Islet precursor cell (in vitro differentiated cells): Measurements from ENCODE around the gene MTIF3.

ENCODE experiments used
- DNase-seq: peaks from one replicate; pipeline ENCODE4 v3.0.0-alpha.2; 2018

The MTIF3 gene

GRCh38 chr13:27450921-27451471 lies 632 bp upstream of the MTIF3 start:
- DNase-seq: peak; percentile 57

GRCh38 chr13:27449081-27449603 lies 1.2 kb downstream of the MTIF3 start:
- DNase-seq: no peak

- no peak for DNase-seq
These were observed 2.1 kb downstream of the MTIF3 start for GRCh38 chr13:27448308-27448707.

GRCh38 chr13:27446986-27447583 lies 3.3 kb downstream of the MTIF3 start:
- no peak for DNase-seq

GRCh38 chr13:27442797-27443196 lies 7.6 kb downstream of the MTIF3 start:
- DNase-seq: no peak

GRCh38 chr13:27442071-27442647 lies 8.2 kb downstream of the MTIF3 start:
- DNase-seq: no peak

- DNase-seq: no peak
These were observed 10.0 kb downstream of the MTIF3 start for GRCh38 chr13:27440408-27440807.

GRCh38 chr13:27437126-27437525 lies 13.2 kb downstream of the MTIF3 start:
- no peak for DNase-seq

GRCh38 chr13:27432611-27433210 lies 17.7 kb downstream of the MTIF3 start:
- no peak for DNase-seq

- no peak for DNase-seq
These were observed 18.2 kb downstream of the MTIF3 start for GRCh38 chr13:27432180-27432579.

- DNase-seq: no peak
These were observed 22.2 kb downstream of the MTIF3 start for GRCh38 chr13:27428160-27428559.

GRCh38 chr13:27427641-27428040 lies 22.7 kb downstream of the MTIF3 start:
- no peak for DNase-seq

GRCh38 chr13:27425918-27426630 lies 24.3 kb downstream of the MTIF3 start:
- peak; percentile 89 for DNase-seq

- DNase-seq: no peak
These were observed 25.0 kb downstream of the MTIF3 start for GRCh38 chr13:27425158-27425917.

GRCh38 chr13:27424246-27425157 lies 25.9 kb downstream of the MTIF3 start, which contains the start of gene GTF3A:
Gene GTF3A (plus strand): TSS chr13:27424619.
- peak; percentile 92 for DNase-seq

GRCh38 chr13:27423333-27423732 lies 27.0 kb downstream of the MTIF3 start:
- no peak for DNase-seq

- DNase-seq: no peak
These were observed 29.1 kb downstream of the MTIF3 start for GRCh38 chr13:27421101-27421871.

- no peak for DNase-seq
These were observed 31.0 kb downstream of the MTIF3 start for GRCh38 chr13:27419328-27419727.

- no peak for DNase-seq
These were observed 35.2 kb downstream of the MTIF3 start for GRCh38 chr13:27415116-27415515.

GRCh38 chr13:27411341-27411740 lies 39.0 kb downstream of the MTIF3 start:
- no peak for DNase-seq

- DNase-seq: peak; percentile 72
These were observed 41.4 kb downstream of the MTIF3 start for GRCh38 chr13:27409013-27409412.
